AG04449 (cell line): ENCODE measurements around the gene PHACTR2.

Source experiments
- CTCF ChIA-PET: fragments of 350-600 bp; formaldehyde crosslinking; extraction: SDS; loops from one replicate; lab custom pipeline; 2021; ENCODE audit warnings: antibody characterized with exemption; lab: Yijun Ruan, JAX
- POLR2A ChIA-PET: fragments of 400-600, 350-600 bp; formaldehyde crosslinking; extraction: SDS; loops from one replicate; lab custom pipeline; 2020; ENCODE audit warnings: antibody characterized with exemption, inconsistent platforms; lab: Yijun Ruan, JAX
- DNase-seq: peaks from one replicate; pipeline ENCODE4 v3.0.0-alpha.2; 2010; ENCODE audit warnings: low read depth, low spot score
- H3K4me3 ChIP-seq: 2 replicates; pipeline ENCODE4 v1.5.1; 2011; ENCODE audit warnings: low read depth, mild to moderate bottlenecking, control low read depth, low read length
- TF ChIP-seq, protein P1 (sequence below): IDR thresholded peaks from one replicate; pipeline ENCODE4 v1.5.1; 2011; ENCODE audit warnings: mild to moderate bottlenecking, moderate library complexity, low read length, control low read depth, inconsistent platforms; ENCODE audit not compliant: insufficient read depth; ENCODE audit errors: missing control alignments

PHACTR2 gene

GRCh38 chr6:143744551-143745165 lies 66.9 kb downstream of the PHACTR2 start:
- CTCF ChIA-PET = interaction anchor here (1.2 kb wide), 1 partner anchor 16 kb away, joined by 3 read pairs; no protein-coding TSS in a partner anchor
- H3K4me3 ChIP-seq = no peak overlapping the region
- no peak for DNase-seq
- TF ChIP-seq, protein P1, sequence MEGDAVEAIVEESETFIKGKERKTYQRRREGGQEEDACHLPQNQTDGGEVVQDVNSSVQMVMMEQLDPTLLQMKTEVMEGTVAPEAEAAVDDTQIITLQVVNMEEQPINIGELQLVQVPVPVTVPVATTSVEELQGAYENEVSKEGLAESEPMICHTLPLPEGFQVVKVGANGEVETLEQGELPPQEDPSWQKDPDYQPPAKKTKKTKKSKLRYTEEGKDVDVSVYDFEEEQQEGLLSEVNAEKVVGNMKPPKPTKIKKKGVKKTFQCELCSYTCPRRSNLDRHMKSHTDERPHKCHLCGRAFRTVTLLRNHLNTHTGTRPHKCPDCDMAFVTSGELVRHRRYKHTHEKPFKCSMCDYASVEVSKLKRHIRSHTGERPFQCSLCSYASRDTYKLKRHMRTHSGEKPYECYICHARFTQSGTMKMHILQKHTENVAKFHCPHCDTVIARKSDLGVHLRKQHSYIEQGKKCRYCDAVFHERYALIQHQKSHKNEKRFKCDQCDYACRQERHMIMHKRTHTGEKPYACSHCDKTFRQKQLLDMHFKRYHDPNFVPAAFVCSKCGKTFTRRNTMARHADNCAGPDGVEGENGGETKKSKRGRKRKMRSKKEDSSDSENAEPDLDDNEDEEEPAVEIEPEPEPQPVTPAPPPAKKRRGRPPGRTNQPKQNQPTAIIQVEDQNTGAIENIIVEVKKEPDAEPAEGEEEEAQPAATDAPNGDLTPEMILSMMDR = no peak
- POLR2A ChIA-PET = no interaction called here

- H3K4me3 ChIP-seq = no peak overlapping the region
- no peak for DNase-seq
- CTCF ChIA-PET = interaction anchor here (1.2 kb wide), 1 partner anchor 15 kb away, joined by 3 read pairs; no protein-coding TSS in a partner anchor
- POLR2A ChIA-PET = no interaction called here
- TF ChIP-seq, protein P1 = no peak
Observed at GRCh38 chr6:143745166-143746133, 67.7 kb downstream of the PHACTR2 start.

GRCh38 chr6:143746202-143747119 lies 68.7 kb downstream of the PHACTR2 start:
- ChIA-PET CTCF (no interaction called here), POLR2A (no interaction called here)
- H3K4me3 ChIP-seq = no peak overlapping the region
- TF ChIP-seq, protein P1 = no peak
- DNase-seq = no peak

DNA sequence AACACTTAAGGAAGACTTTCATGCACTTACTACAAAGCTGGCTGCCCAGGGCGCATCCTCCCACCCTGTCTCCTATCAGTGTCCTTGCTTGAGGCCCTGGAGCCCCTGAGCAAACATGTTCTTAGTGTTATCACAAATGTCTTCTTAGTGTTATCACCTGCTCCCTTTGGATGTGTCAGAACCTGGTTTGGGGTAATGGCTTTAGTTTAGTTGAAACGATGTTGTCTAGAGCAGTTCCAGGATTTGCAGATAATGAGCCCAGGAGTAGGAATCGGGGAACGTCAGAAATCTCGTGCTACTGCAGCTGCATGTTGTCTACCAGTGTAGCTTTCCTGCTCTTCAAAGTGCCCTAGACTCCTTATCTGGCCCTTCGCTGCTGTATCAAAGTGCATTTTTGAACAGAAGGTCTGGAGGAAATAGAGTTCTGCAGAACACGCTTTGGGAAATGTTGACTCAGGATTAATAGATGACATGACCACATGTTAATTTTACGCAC lies 69.6 kb downstream of the PHACTR2 start:
- H3K4me3 ChIP-seq = no peak overlapping the region
- POLR2A ChIA-PET = interaction anchor here (0.7 kb wide), 1 partner anchor 11 kb away, joined by 3 read pairs; no protein-coding TSS in a partner anchor
- TF ChIP-seq, protein P1 = no peak
- no peak for DNase-seq
- CTCF ChIA-PET = no interaction called here

DNA sequence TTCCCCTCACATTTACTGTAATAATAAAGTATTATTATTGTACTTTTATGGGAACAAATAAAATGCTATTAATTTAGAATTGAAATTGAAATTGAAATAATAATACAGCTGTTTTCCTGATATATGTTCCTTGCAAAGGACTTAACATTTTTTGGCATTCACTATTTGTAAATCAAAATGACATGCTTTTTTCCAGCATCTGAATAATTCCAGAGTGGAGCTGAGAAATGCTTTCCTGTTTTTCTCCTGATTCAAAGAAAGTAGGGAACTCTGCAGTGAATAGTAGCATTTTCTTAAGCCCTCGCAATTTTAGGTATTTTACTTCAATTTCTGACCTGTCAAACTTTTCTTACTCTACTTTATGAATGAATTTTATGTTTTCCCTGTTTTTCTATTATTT lies 72.1 kb downstream of the PHACTR2 start:
- ChIA-PET CTCF (interaction anchor here (2.0 kb wide), 1 partner anchor 174 kb away, joined by 8 read pairs; no protein-coding TSS in a partner anchor), POLR2A (no interaction called here)
- DNase-seq = no peak
- TF ChIP-seq, protein P1 = no peak
- no peak overlapping the region for H3K4me3 ChIP-seq
